ENCODE measurements around the gene GDAP1L1.
"Not testable (repeated sequence)": the region's sequence is repeated elsewhere in the genome, so short reads cannot be mapped to it uniquely, and the experiment has no call there.

GDAP1L1 gene

GRCh38 chr20:44302026-44302669, 55.0 kb downstream of the GDAP1L1 start:
- no peak for DNase-seq (ENCODE audit: low spot score)

- no peak for DNase-seq (ENCODE audit: low spot score)
Observed at GRCh38 chr20:44302736-44303135, 55.6 kb downstream of the GDAP1L1 start.

GRCh38 chr20:44304383-44304782, 57.3 kb downstream of the GDAP1L1 start:
- DNase-seq (ENCODE audit: low spot score) = no peak

GRCh38 chr20:44306927-44307326, 59.8 kb downstream of the GDAP1L1 start:
- no peak for DNase-seq (ENCODE audit: low spot score)

- DNase-seq (ENCODE audit: low spot score) = peak; percentile 42
Observed at GRCh38 chr20:44309763-44310663, 62.9 kb downstream of the GDAP1L1 start.

- DNase-seq (ENCODE audit: low spot score) = peak; percentile 99
Observed at GRCh38 chr20:44310664-44311639, 63.8 kb downstream of the GDAP1L1 start, which contains the start of gene FITM2. FITM2 (minus strand) TSS chr20:44311202; CDS start chr20:44311148, 54 bp downstream.

- no peak for DNase-seq (ENCODE audit: low spot score)
Observed at GRCh38 chr20:44314870-44315269, 67.8 kb downstream of the GDAP1L1 start.

- no peak for DNase-seq (ENCODE audit: low spot score)
Observed at GRCh38 chr20:44319839-44320422, 72.8 kb downstream of the GDAP1L1 start.

GRCh38 chr20:44324343-44324742, 77.2 kb downstream of the GDAP1L1 start:
- no peak for DNase-seq (ENCODE audit: low spot score)

GRCh38 chr20:44326391-44327159, 79.5 kb downstream of the GDAP1L1 start:
- no peak for DNase-seq (ENCODE audit: low spot score)

- not testable (repeated sequence) for DNase-seq (ENCODE audit: low spot score)
Observed at GRCh38 chr20:44327748-44328147, 80.6 kb downstream of the GDAP1L1 start.

- DNase-seq (ENCODE audit: low spot score) = no peak
Observed at GRCh38 chr20:44328428-44328827, 81.3 kb downstream of the GDAP1L1 start.

Measured in D341Med (cell line).